H9 (cell line): ENCODE data around the gene TTC3. TPM values are rescaled to one million over a fixed set of nuclear protein-coding genes. Genes with fewer than 3 reads are reported as not detected.

Experiments used
- DNase-seq: peaks from one replicate; pipeline ENCODE4 v3.0.0-alpha.2; 2017
- H2AFZ ChIP-seq: one replicate; pipeline ENCODE4 v1.6.1; 2013; ENCODE audit warnings: mild to moderate bottlenecking, low read length, control low read depth, moderate library complexity
- H2AK5ac ChIP-seq: 2 replicates; pipeline ENCODE4 v1.6.1; 2013; ENCODE audit warnings: low read length, control low read depth, mixed read lengths; ENCODE audit not compliant: insufficient read length
- H2BK120ac ChIP-seq: one replicate; pipeline ENCODE4 v1.6.1; 2013; ENCODE audit warnings: low read depth, mild to moderate bottlenecking, low read length, control low read depth, inconsistent platforms; ENCODE audit not compliant: poor library complexity, severe bottlenecking
- H2BK12ac ChIP-seq: 2 replicates; pipeline ENCODE4 v1.6.1; 2013; ENCODE audit warnings: low read length, control low read depth, mixed read lengths, low read depth; ENCODE audit not compliant: insufficient read length
- H2BK15ac ChIP-seq: 2 replicates; pipeline ENCODE4 v1.6.1; 2013; ENCODE audit warnings: low read depth, low read length, control low read depth
- H2BK20ac ChIP-seq: one replicate; pipeline ENCODE4 v1.6.1; 2013; ENCODE audit warnings: low read depth, mild to moderate bottlenecking, low read length, control low read depth, inconsistent platforms; ENCODE audit not compliant: poor library complexity, severe bottlenecking
- H2BK5ac ChIP-seq: 2 replicates; pipeline ENCODE4 v1.6.1; 2013; ENCODE audit warnings: low read length, control low read depth, mixed read lengths; ENCODE audit not compliant: insufficient read length
- H3K14ac ChIP-seq: 2 replicates; pipeline ENCODE4 v1.6.1; 2013; ENCODE audit warnings: low read length, control low read depth; ENCODE audit not compliant: insufficient read depth
- H3K18ac ChIP-seq: 2 replicates; pipeline ENCODE4 v1.6.1; 2013; ENCODE audit warnings: low read depth, mild to moderate bottlenecking, mixed read lengths, low read length, control low read depth; ENCODE audit not compliant: insufficient read length
- H3K23ac ChIP-seq: 2 replicates; pipeline ENCODE4 v1.6.1; 2013; ENCODE audit warnings: low read length, control low read depth, mixed read lengths, low read depth; ENCODE audit not compliant: insufficient read length
- H3K23me2 ChIP-seq: 2 replicates; pipeline ENCODE4 v1.6.1; 2013; ENCODE audit warnings: low read depth, mild to moderate bottlenecking, mixed read lengths, low read length, control low read depth; ENCODE audit not compliant: insufficient read length, poor library complexity, severe bottlenecking
- H3K27ac ChIP-seq: 2 replicates; pipeline ENCODE4 v1.5.1; 2013; ENCODE audit warnings: low read length, control low read depth, mixed read lengths, low read depth; ENCODE audit not compliant: insufficient read length
- H3K27me3 ChIP-seq: 2 replicates; pipeline ENCODE4 v1.6.1; 2013; ENCODE audit warnings: low read length, control low read depth, inconsistent platforms; ENCODE audit not compliant: insufficient read depth
- H3K4ac ChIP-seq: 2 replicates; pipeline ENCODE4 v1.6.1; 2013; ENCODE audit warnings: low read depth, mild to moderate bottlenecking, control low read depth, inconsistent platforms, low read length, moderate library complexity
- H3K4me1 ChIP-seq: 2 replicates; pipeline ENCODE4 v1.6.1; 2013; ENCODE audit warnings: low read length, control low read depth, inconsistent platforms; ENCODE audit not compliant: insufficient read depth
- H3K4me2 ChIP-seq: 2 replicates; pipeline ENCODE4 v1.6.1; 2013; ENCODE audit warnings: low read length, control low read depth, mixed read lengths; ENCODE audit not compliant: insufficient read length, insufficient read depth
- H3K56ac ChIP-seq: 2 replicates; pipeline ENCODE4 v1.6.1; 2013; ENCODE audit warnings: low read depth, mild to moderate bottlenecking, mixed read lengths, low read length, control low read depth; ENCODE audit not compliant: insufficient read length
- H3K79me1 ChIP-seq: 2 replicates; pipeline ENCODE4 v1.6.1; 2013; ENCODE audit warnings: low read depth, mild to moderate bottlenecking, moderate library complexity, low read length, control low read depth, inconsistent platforms; ENCODE audit not compliant: insufficient read depth, poor library complexity, severe bottlenecking
- H3K79me2 ChIP-seq: 2 replicates; pipeline ENCODE4 v1.6.1; 2013; ENCODE audit warnings: low read length, control low read depth, inconsistent platforms; ENCODE audit not compliant: insufficient read depth
- H3K9ac ChIP-seq: 2 replicates; pipeline ENCODE4 v1.6.1; 2013; ENCODE audit warnings: low read length, control low read depth, mixed read lengths; ENCODE audit not compliant: insufficient read length; ENCODE audit errors: extremely low read depth
- H3K9me3 ChIP-seq: one replicate; pipeline ENCODE4 v1.6.1; 2013; ENCODE audit warnings: low read depth, low read length, inconsistent platforms; ENCODE audit not compliant: control insufficient read depth
- H3T11ph ChIP-seq: one replicate; pipeline ENCODE4 v1.6.1; 2013; ENCODE audit warnings: mild to moderate bottlenecking, low read length, control low read depth, inconsistent platforms
- H4K20me1 ChIP-seq: one replicate; pipeline ENCODE4 v1.6.1; 2013; ENCODE audit not compliant: control insufficient read depth, insufficient read length, insufficient read depth
- H4K5ac ChIP-seq: 2 replicates; pipeline ENCODE4 v1.6.1; 2013; ENCODE audit warnings: low read depth, mild to moderate bottlenecking, mixed read lengths, low read length, control low read depth; ENCODE audit not compliant: insufficient read length
- H4K8ac ChIP-seq: replicated peaks from 2 replicates; pipeline ENCODE4 v1.6.1; 2013; ENCODE audit warnings: low read length, control low read depth, mixed read lengths, low read depth; ENCODE audit not compliant: insufficient read length
- H4K91ac ChIP-seq: 2 replicates; pipeline ENCODE4 v1.6.1; 2013; ENCODE audit warnings: low read depth, mild to moderate bottlenecking, moderate library complexity, mixed read lengths, low read length, control low read depth; ENCODE audit not compliant: insufficient read length
- H3K27ac Mint-ChIP-seq, 3 experiments: 2 replicates in 2 of 3; 3 replicates in 1 of 3; pipeline ENCODE4 v1.8.0; 2020 to 2021; ENCODE audit warnings: mixed read lengths in 3 of 3, mild to moderate bottlenecking in 1 of 3, moderate library complexity in 1 of 3
- H3K27me3 Mint-ChIP-seq: 2 replicates; pipeline ENCODE4 v1.8.0; 2021; ENCODE audit warnings: low read depth, mild to moderate bottlenecking, moderate library complexity, mixed read lengths
- H3K36me3 Mint-ChIP-seq, 3 experiments: 2 replicates in 2 of 3; 3 replicates in 1 of 3; pipeline ENCODE4 v1.8.0; 2020 to 2021; ENCODE audit warnings: low read depth in 3 of 3, mixed read lengths in 3 of 3; ENCODE audit not compliant: insufficient read depth in 1 of 3
- H3K4me1 Mint-ChIP-seq, 2 experiments: 2 replicates each; pipeline ENCODE4 v1.8.0; 2020; ENCODE audit warnings: mixed read lengths in 2 of 2
- H3K4me3 Mint-ChIP-seq, 2 experiments: 2 replicates in 1 of 2; 3 replicates in 1 of 2; pipeline ENCODE4 v1.8.0; 2020 to 2021; ENCODE audit warnings: mild to moderate bottlenecking in 2 of 2, mixed read lengths in 2 of 2, moderate library complexity in 1 of 2
- H3K9me3 Mint-ChIP-seq, 2 experiments: 2 replicates in 1 of 2; 3 replicates in 1 of 2; pipeline ENCODE4 v1.8.0; 2020; ENCODE audit warnings: mild to moderate bottlenecking in 2 of 2, mixed read lengths in 2 of 2, moderate library complexity in 1 of 2
- WGBS: extraction: QIAGEN DNeasy Blood & Tissue Kit; methylation state at CpG from one replicate; pipeline ENCODE4 v1.1.7; 2013; ENCODE audit warnings: missing lambda C conversion rate, low lambda C conversion rate, mixed read lengths; ENCODE audit not compliant: insufficient read length; ENCODE audit errors: extremely low coverage; 5-methylcytosine and 5-hydroxymethylcytosine counted together
- total RNA-seq: library from RNA; stranded (reverse); gene quantifications from 2 replicates; pipeline ENCODE4 v1.2.1, GENCODE V29; 2021
- TF ChIP-seq, protein P1 (sequence below): fragments of 200-600 bp; sonication (generic); conservative IDR thresholded peaks from 3 replicates; pipeline ENCODE4 v1.8.0; 2021; ENCODE audit warnings: antibody characterized with exemption, mild to moderate bottlenecking

The TTC3 gene
- total RNA-seq, 1 experiment from 2014 or later = 46.5 TPM

DNA sequence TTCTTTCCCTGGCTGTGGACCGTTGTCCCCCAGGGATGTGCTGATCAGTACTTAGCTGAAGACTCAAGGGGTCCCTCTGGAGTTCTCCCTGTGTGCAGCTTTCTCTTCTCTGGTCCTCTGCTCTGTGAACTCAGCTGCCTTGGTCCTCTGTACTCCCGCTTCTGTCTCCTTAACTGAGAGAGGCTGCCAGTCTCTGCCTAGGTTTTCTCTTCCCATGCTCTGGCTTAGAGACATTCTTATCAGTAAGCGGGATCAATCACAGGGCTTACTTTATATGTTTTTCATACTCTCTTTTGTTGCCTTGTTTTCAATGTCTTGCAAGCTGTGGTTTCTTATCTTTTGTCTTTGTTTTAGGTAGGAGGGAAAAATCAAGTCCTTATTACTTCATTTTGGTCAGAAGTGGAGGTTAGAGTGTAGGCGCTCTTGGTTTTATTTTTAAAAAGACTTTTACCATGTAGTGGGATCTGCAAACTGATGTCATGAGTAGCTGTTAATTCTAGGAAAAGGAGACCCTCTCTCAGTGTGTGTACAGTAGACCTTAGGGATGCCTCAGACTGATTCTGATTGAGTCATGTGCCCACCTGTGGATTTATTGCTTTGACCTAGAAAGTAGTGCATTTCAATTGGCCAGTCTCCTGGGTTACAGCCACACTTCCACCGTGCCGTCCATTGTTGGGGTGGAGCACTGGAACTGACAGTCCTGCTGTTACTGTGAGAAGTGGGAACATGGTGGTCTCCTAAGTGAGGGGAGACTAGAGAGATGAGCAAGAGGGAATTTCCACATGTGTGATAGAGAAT is 46.6 kb downstream of the TTC3 start:
- no peak overlapping the region for H3K56ac ChIP-seq
- H3K79me1 ChIP-seq = no peaks in the 10 kb centered on the region
- TF ChIP-seq, protein P1, sequence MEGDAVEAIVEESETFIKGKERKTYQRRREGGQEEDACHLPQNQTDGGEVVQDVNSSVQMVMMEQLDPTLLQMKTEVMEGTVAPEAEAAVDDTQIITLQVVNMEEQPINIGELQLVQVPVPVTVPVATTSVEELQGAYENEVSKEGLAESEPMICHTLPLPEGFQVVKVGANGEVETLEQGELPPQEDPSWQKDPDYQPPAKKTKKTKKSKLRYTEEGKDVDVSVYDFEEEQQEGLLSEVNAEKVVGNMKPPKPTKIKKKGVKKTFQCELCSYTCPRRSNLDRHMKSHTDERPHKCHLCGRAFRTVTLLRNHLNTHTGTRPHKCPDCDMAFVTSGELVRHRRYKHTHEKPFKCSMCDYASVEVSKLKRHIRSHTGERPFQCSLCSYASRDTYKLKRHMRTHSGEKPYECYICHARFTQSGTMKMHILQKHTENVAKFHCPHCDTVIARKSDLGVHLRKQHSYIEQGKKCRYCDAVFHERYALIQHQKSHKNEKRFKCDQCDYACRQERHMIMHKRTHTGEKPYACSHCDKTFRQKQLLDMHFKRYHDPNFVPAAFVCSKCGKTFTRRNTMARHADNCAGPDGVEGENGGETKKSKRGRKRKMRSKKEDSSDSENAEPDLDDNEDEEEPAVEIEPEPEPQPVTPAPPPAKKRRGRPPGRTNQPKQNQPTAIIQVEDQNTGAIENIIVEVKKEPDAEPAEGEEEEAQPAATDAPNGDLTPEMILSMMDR = peak; percentile 49
- no peak overlapping the region for H3K4me2 ChIP-seq
- no peak overlapping the region for H3K23ac ChIP-seq
- H2AFZ ChIP-seq = no peak overlapping the region
- WGBS = no CpG with 5 or more reads among the region's 6 CpGs
- no peaks in the 10 kb centered on the region for H3K9me3 ChIP-seq
- no peak overlapping the region for H3T11ph ChIP-seq
- no peaks in the 10 kb centered on the region for H3K79me2 ChIP-seq
- no peak overlapping the region for H3K14ac ChIP-seq
- H3K4me1 Mint-ChIP-seq = peaks cover 3% of the 10 kb centered on the region in 2 experiments; a peak in 3 of 4 replicates
- no peak overlapping the region for H2AK5ac ChIP-seq
- H4K91ac ChIP-seq = no peak overlapping the region
- H3K27ac ChIP-seq = no peak overlapping the region
- no peak overlapping the region for H2BK15ac ChIP-seq
- H2BK20ac ChIP-seq = no peak overlapping the region
- no peak overlapping the region for H2BK5ac ChIP-seq
- no peak overlapping the region; a peak in 1 of 7 replicates for H3K27ac Mint-ChIP-seq
- no peaks in the 10 kb centered on the region for H3K4me1 ChIP-seq
- no peak overlapping the region for H3K18ac ChIP-seq
- no peak overlapping the region for H2BK12ac ChIP-seq
- peak; percentile 54 for DNase-seq
- H3K36me3 Mint-ChIP-seq = no peaks in the 10 kb centered on the region
- H4K8ac ChIP-seq = no peak overlapping the region
- H3K27me3 ChIP-seq = no peaks in the 10 kb centered on the region
- no peaks in the 10 kb centered on the region for H4K20me1 ChIP-seq
- H3K9me3 Mint-ChIP-seq = no peaks in the 10 kb centered on the region
- no peak overlapping the region for H2BK120ac ChIP-seq
- no peaks in the 10 kb centered on the region for H3K23me2 ChIP-seq
- H3K4me3 Mint-ChIP-seq = no peak overlapping the region
- H4K5ac ChIP-seq = no peak overlapping the region
- H3K9ac ChIP-seq = no peak overlapping the region
- H3K27me3 Mint-ChIP-seq = no peaks in the 10 kb centered on the region
- H3K4ac ChIP-seq = no peak overlapping the region
